ENCODE results near the gene SGTA. TPM values are rescaled to one million over a fixed set of nuclear protein-coding genes. Genes with fewer than 3 reads are reported as not detected.
A peak's percentile ranks its signal among the peaks of the same experiment; 100 is the strongest.

SGTA gene
- total RNA-seq, 3 donors from 2014 or later (not counting 1 experiment from before 2014, with no cell fraction given): 35.2 to 38.1 (median 36.2) TPM

DNA sequence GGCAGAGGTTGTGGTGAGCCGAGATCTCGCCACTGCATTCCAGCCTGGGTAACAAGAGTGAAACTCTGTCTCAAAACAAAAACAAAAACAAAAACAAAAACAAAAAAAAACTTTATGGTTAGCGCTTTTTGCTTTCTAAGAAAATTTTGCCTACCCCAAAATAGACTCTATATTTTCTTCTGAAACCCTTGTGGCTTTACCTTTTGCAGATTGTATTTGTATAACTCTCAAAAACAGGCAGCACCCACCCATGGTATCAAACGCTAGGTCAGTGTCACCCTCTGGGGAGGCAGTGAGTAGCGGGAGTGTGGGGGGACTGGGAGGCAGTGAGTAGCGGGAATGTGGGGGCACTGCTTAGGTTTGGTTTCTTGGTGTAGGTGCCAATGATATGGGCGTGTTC is 35.7 kb downstream of the SGTA start:
- Mint-ChIP-seq H3K4me3 (no peak overlapping the region), H3K4me1 (no peaks in the 10 kb centered on the region), H3K9me3 (no peaks in the 10 kb centered on the region), H3K27ac (no peak overlapping the region), H3K27me3 (ENCODE audit: low read depth in 2 of 2) (peaks cover 9 to 11% of the 10 kb centered on the region in 2 donors), H3K36me3 (no peaks in the 10 kb centered on the region)
- WGBS (ENCODE audit: insufficient coverage): 87% methylated on average over 7 of the region's 7 CpGs
- H3K27ac ChIP-seq (ENCODE audit: low read length): no peak overlapping the region
- H3K4me3 ChIP-seq (ENCODE audit: low read length): no peak overlapping the region
- ATAC-seq (no peak), DNase-seq (no peak)
- intact Hi-C loops (cut with micrococcal nuclease): no loop called here
- no peaks in the 10 kb centered on the region for H3K36me3 ChIP-seq (ENCODE audit: control insufficient read depth, insufficient read depth, low read length)
- no peaks in the 10 kb centered on the region for H3K27me3 ChIP-seq (ENCODE audit: control insufficient read depth, insufficient read depth, low read length)
- TF ChIP-seq, protein P1, sequence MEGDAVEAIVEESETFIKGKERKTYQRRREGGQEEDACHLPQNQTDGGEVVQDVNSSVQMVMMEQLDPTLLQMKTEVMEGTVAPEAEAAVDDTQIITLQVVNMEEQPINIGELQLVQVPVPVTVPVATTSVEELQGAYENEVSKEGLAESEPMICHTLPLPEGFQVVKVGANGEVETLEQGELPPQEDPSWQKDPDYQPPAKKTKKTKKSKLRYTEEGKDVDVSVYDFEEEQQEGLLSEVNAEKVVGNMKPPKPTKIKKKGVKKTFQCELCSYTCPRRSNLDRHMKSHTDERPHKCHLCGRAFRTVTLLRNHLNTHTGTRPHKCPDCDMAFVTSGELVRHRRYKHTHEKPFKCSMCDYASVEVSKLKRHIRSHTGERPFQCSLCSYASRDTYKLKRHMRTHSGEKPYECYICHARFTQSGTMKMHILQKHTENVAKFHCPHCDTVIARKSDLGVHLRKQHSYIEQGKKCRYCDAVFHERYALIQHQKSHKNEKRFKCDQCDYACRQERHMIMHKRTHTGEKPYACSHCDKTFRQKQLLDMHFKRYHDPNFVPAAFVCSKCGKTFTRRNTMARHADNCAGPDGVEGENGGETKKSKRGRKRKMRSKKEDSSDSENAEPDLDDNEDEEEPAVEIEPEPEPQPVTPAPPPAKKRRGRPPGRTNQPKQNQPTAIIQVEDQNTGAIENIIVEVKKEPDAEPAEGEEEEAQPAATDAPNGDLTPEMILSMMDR (IDR thresholded peaks at IDR 0.05): no peak
- no peaks in the 10 kb centered on the region for H3K9me3 ChIP-seq (ENCODE audit: control insufficient read depth, insufficient read depth, low read length)
- peaks cover 7% of the 10 kb centered on the region for H3K4me1 ChIP-seq (ENCODE audit: control insufficient read depth, insufficient read depth, low read length)

- ATAC-seq (no peak), DNase-seq (no peak)
- Histone ChIP-seq H3K27me3 (ENCODE audit: control insufficient read depth, insufficient read depth, low read length) (no peaks in the 10 kb centered on the region), H3K9me3 (ENCODE audit: control insufficient read depth, insufficient read depth, low read length) (no peaks in the 10 kb centered on the region), H3K36me3 (ENCODE audit: control insufficient read depth, insufficient read depth, low read length) (no peaks in the 10 kb centered on the region), H3K4me1 (ENCODE audit: control insufficient read depth, insufficient read depth, low read length) (peaks cover 14% of the 10 kb centered on the region), H3K4me3 (ENCODE audit: low read length) (no peak overlapping the region), H3K27ac (ENCODE audit: low read length) (no peak overlapping the region)
- peaks cover 9% of the 10 kb centered on the region in 2 donors for H3K4me1 Mint-ChIP-seq
- H3K27me3 Mint-ChIP-seq (ENCODE audit: low read depth in 2 of 2): peaks cover 13 to 17% of the 10 kb centered on the region in 2 donors
- no peak overlapping the region for H3K4me3 Mint-ChIP-seq
- intact Hi-C loops (cut with micrococcal nuclease): no loop called here
- H3K27ac Mint-ChIP-seq: no peak overlapping the region
- no peaks in the 10 kb centered on the region for H3K9me3 Mint-ChIP-seq
- TF ChIP-seq, protein P1 (IDR thresholded peaks at IDR 0.05): no peak
- WGBS (ENCODE audit: insufficient coverage): 42% methylated on average over 4 of the region's 4 CpGs
- H3K36me3 Mint-ChIP-seq: no peaks in the 10 kb centered on the region
Measured at GRCh38 chr19:2744113-2744512, 39.0 kb downstream of the SGTA start.

DNA sequence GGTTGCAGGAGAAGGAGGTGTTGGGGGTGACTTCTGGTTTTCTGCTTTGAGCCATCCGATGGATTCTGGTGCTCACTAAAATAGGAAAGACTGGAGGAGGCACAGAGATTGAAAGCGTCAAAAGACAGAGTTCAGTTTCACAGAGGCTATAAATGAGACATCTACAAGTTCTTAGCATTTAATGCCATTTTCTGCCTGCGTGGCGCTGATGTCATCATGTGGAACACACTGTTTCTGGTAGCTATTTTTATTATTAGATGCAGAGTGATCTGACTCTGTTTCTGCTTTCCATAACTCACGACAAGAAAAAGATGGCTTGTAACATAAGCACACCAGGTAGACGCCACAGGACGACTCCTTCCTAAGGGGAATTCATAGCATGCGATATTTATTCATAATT is 40.0 kb downstream of the SGTA start:
- ATAC-seq (no peak), DNase-seq (no peak)
- WGBS (ENCODE audit: insufficient coverage): 81% methylated on average over 8 of the region's 8 CpGs
- Histone ChIP-seq H3K27me3 (ENCODE audit: control insufficient read depth, insufficient read depth, low read length) (no peaks in the 10 kb centered on the region), H3K4me3 (ENCODE audit: low read length) (no peak overlapping the region), H3K9me3 (ENCODE audit: control insufficient read depth, insufficient read depth, low read length) (no peaks in the 10 kb centered on the region), H3K27ac (ENCODE audit: low read length) (no peak overlapping the region), H3K36me3 (ENCODE audit: control insufficient read depth, insufficient read depth, low read length) (no peaks in the 10 kb centered on the region), H3K4me1 (ENCODE audit: control insufficient read depth, insufficient read depth, low read length) (peaks cover 14% of the 10 kb centered on the region)
- Mint-ChIP-seq H3K9me3 (no peaks in the 10 kb centered on the region), H3K36me3 (no peaks in the 10 kb centered on the region), H3K27me3 (ENCODE audit: low read depth in 2 of 2) (peaks cover 13 to 17% of the 10 kb centered on the region in 2 donors), H3K4me1 (peaks cover 16 to 17% of the 10 kb centered on the region in 2 donors), H3K4me3 (no peak overlapping the region), H3K27ac (no peak overlapping the region)
- TF ChIP-seq, protein P1 (IDR thresholded peaks at IDR 0.05): no peak
- intact Hi-C loops (cut with micrococcal nuclease): no loop called here

DNA sequence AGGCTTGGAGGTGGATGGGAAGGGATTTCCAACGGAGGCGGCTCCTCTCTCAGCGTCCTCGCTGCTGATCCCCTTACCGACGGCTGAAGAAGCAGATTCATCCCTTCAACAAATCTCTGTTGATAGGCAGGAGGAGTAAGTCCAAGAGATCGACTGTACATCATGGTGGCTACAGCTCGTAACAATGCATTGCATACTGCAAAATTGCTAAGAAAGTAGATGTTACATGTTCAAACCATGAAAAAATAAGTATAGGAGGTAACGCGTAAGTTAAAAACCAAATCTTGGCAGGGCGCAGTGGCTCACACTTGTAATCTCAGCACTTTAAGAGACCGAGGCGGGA is 42.8 kb downstream of the SGTA start:
- Histone ChIP-seq H3K27me3 (ENCODE audit: control insufficient read depth, insufficient read depth, low read length) (no peaks in the 10 kb centered on the region), H3K27ac (ENCODE audit: low read length) (no peak overlapping the region), H3K4me1 (ENCODE audit: control insufficient read depth, insufficient read depth, low read length) (peaks cover 14% of the 10 kb centered on the region), H3K36me3 (ENCODE audit: control insufficient read depth, insufficient read depth, low read length) (peaks cover 12% of the 10 kb centered on the region), H3K4me3 (ENCODE audit: low read length) (no peak overlapping the region), H3K9me3 (ENCODE audit: control insufficient read depth, insufficient read depth, low read length) (no peaks in the 10 kb centered on the region)
- ATAC-seq: no peak
- H3K9me3 Mint-ChIP-seq: no peaks in the 10 kb centered on the region
- no peak for DNase-seq
- intact Hi-C loops (cut with micrococcal nuclease): no loop called here
- H3K4me3 Mint-ChIP-seq: peak overlapping the region; percentile 86
- TF ChIP-seq, protein P1 (IDR thresholded peaks at IDR 0.05): no peak
- H3K27me3 Mint-ChIP-seq (ENCODE audit: low read depth in 2 of 2): peaks cover 13 to 14% of the 10 kb centered on the region in 2 donors
- no peaks in the 10 kb centered on the region for H3K36me3 Mint-ChIP-seq
- H3K4me1 Mint-ChIP-seq: peaks cover 16 to 21% of the 10 kb centered on the region in 2 donors
- peak overlapping the region in 1 of 2 donors; percentile 68 for H3K27ac Mint-ChIP-seq
- WGBS (ENCODE audit: insufficient coverage): 45% methylated on average over 13 of the region's 13 CpGs

Measured in natural killer cell (primary cell).